ENCODE measurements around the gene RAB9B. TPM values are rescaled to one million over a fixed set of nuclear protein-coding genes. Genes with fewer than 3 reads are reported as not detected.

The RAB9B gene
- total RNA-seq, 1 experiment from 2014 or later: 0.22 TPM

- TF ChIP-seq, protein P1, sequence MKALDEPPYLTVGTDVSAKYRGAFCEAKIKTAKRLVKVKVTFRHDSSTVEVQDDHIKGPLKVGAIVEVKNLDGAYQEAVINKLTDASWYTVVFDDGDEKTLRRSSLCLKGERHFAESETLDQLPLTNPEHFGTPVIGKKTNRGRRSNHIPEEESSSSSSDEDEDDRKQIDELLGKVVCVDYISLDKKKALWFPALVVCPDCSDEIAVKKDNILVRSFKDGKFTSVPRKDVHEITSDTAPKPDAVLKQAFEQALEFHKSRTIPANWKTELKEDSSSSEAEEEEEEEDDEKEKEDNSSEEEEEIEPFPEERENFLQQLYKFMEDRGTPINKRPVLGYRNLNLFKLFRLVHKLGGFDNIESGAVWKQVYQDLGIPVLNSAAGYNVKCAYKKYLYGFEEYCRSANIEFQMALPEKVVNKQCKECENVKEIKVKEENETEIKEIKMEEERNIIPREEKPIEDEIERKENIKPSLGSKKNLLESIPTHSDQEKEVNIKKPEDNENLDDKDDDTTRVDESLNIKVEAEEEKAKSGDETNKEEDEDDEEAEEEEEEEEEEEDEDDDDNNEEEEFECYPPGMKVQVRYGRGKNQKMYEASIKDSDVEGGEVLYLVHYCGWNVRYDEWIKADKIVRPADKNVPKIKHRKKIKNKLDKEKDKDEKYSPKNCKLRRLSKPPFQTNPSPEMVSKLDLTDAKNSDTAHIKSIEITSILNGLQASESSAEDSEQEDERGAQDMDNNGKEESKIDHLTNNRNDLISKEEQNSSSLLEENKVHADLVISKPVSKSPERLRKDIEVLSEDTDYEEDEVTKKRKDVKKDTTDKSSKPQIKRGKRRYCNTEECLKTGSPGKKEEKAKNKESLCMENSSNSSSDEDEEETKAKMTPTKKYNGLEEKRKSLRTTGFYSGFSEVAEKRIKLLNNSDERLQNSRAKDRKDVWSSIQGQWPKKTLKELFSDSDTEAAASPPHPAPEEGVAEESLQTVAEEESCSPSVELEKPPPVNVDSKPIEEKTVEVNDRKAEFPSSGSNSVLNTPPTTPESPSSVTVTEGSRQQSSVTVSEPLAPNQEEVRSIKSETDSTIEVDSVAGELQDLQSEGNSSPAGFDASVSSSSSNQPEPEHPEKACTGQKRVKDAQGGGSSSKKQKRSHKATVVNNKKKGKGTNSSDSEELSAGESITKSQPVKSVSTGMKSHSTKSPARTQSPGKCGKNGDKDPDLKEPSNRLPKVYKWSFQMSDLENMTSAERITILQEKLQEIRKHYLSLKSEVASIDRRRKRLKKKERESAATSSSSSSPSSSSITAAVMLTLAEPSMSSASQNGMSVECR (CRISPR knock-in tag; IDR thresholded peaks at IDR 0.05; ENCODE audit: borderline replicate concordance): no peak
- TF ChIP-seq ZNF121 (CRISPR knock-in tag; IDR thresholded peaks at IDR 0.05) (no peak), PRRX2 (CRISPR knock-in tag; IDR thresholded peaks at IDR 0.05) (no peak), FOXJ3 (CRISPR knock-in tag; IDR thresholded peaks at IDR 0.05; ENCODE audit: borderline replicate concordance) (no peak), GRHL2 (CRISPR knock-in tag; IDR thresholded peaks at IDR 0.05; ENCODE audit: insufficient replicate concordance, severe bottlenecking) (no peak), MLX (CRISPR knock-in tag; IDR thresholded peaks at IDR 0.05) (no peak), SMAD4 (CRISPR knock-in tag; IDR thresholded peaks at IDR 0.05) (no peak), MYBL2 (CRISPR knock-in tag; IDR thresholded peaks at IDR 0.05) (no peak), NR2C2 (CRISPR knock-in tag; IDR thresholded peaks at IDR 0.05) (no peak)
- TF ChIP-seq, protein P2, sequence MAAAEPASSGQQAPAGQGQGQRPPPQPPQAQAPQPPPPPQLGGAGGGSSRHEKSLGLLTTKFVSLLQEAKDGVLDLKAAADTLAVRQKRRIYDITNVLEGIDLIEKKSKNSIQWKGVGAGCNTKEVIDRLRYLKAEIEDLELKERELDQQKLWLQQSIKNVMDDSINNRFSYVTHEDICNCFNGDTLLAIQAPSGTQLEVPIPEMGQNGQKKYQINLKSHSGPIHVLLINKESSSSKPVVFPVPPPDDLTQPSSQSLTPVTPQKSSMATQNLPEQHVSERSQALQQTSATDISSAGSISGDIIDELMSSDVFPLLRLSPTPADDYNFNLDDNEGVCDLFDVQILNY (CRISPR knock-in tag; IDR thresholded peaks at IDR 0.05): no peak
Measured at GRCh38 chrX:103781706-103782105, 50.4 kb downstream of the RAB9B start (continued).

- Mint-ChIP-seq H3K4me1 (peaks cover 11% of the 10 kb centered on the region), H3K4me3 (no peak overlapping the region), H3K9me3 (no peaks in the 10 kb centered on the region), H3K36me3 (peaks cover 22% of the 10 kb centered on the region; the same call in 1 of the 2 replicates), H3K27me3 (ENCODE audit: low read depth) (no peaks in the 10 kb centered on the region), H3K27ac (no peak overlapping the region)
- no peak for TF ChIP-seq ZBTB21 (CRISPR knock-in tag; IDR thresholded peaks at IDR 0.05; ENCODE audit: borderline replicate concordance)
- TF ChIP-seq MAX (CRISPR knock-in tag; IDR thresholded peaks at IDR 0.05): no peak
- TF ChIP-seq ZNF396 (CRISPR knock-in tag; IDR thresholded peaks at IDR 0.05; ENCODE audit: borderline replicate concordance): no peak
- TF ChIP-seq, protein P3, sequence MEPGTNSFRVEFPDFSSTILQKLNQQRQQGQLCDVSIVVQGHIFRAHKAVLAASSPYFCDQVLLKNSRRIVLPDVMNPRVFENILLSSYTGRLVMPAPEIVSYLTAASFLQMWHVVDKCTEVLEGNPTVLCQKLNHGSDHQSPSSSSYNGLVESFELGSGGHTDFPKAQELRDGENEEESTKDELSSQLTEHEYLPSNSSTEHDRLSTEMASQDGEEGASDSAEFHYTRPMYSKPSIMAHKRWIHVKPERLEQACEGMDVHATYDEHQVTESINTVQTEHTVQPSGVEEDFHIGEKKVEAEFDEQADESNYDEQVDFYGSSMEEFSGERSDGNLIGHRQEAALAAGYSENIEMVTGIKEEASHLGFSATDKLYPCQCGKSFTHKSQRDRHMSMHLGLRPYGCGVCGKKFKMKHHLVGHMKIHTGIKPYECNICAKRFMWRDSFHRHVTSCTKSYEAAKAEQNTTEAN (CRISPR knock-in tag; IDR thresholded peaks at IDR 0.05): no peak
- TF ChIP-seq ZNF232 (CRISPR knock-in tag; IDR thresholded peaks at IDR 0.05): no peak
- TF ChIP-seq TP53 (CRISPR knock-in tag; IDR thresholded peaks at IDR 0.05): no peak
- TF ChIP-seq, protein P4, sequence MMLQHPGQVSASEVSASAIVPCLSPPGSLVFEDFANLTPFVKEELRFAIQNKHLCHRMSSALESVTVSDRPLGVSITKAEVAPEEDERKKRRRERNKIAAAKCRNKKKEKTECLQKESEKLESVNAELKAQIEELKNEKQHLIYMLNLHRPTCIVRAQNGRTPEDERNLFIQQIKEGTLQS (CRISPR knock-in tag; conservative IDR thresholded peaks at IDR 0.05): no peak
- TF ChIP-seq HMGXB4 (CRISPR knock-in tag; IDR thresholded peaks at IDR 0.05): no peak
- TF ChIP-seq, protein P5, sequence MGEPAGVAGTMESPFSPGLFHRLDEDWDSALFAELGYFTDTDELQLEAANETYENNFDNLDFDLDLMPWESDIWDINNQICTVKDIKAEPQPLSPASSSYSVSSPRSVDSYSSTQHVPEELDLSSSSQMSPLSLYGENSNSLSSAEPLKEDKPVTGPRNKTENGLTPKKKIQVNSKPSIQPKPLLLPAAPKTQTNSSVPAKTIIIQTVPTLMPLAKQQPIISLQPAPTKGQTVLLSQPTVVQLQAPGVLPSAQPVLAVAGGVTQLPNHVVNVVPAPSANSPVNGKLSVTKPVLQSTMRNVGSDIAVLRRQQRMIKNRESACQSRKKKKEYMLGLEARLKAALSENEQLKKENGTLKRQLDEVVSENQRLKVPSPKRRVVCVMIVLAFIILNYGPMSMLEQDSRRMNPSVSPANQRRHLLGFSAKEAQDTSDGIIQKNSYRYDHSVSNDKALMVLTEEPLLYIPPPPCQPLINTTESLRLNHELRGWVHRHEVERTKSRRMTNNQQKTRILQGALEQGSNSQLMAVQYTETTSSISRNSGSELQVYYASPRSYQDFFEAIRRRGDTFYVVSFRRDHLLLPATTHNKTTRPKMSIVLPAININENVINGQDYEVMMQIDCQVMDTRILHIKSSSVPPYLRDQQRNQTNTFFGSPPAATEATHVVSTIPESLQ (CRISPR knock-in tag; IDR thresholded peaks at IDR 0.05): no peak
- TF ChIP-seq SOX15 (CRISPR knock-in tag; IDR thresholded peaks at IDR 0.05): no peak
- no peak for TF ChIP-seq GTF2I (CRISPR knock-in tag; conservative IDR thresholded peaks at IDR 0.05)
- no peak for TF ChIP-seq ETV6 (CRISPR knock-in tag; IDR thresholded peaks at IDR 0.05)
- no peak for TF ChIP-seq JUN (CRISPR knock-in tag; IDR thresholded peaks at IDR 0.05)
- CTCF ChIA-PET: no interaction called here
- DNase-seq (ENCODE audit: low spot score): no peak
- ATAC-seq: no peak
- POLR2A ChIA-PET: no interaction called here
Measured at GRCh38 chrX:103781062-103781402, 51.0 kb downstream of the RAB9B start.

Data from WTC11 (cell line).